ENCODE results near the gene PHF2. TPM values are rescaled to one million over a fixed set of nuclear protein-coding genes. Genes with fewer than 3 reads are reported as not detected.

Gene PHF2
- polyA plus RNA-seq, 1 experiment = 8.8 TPM

DNA sequence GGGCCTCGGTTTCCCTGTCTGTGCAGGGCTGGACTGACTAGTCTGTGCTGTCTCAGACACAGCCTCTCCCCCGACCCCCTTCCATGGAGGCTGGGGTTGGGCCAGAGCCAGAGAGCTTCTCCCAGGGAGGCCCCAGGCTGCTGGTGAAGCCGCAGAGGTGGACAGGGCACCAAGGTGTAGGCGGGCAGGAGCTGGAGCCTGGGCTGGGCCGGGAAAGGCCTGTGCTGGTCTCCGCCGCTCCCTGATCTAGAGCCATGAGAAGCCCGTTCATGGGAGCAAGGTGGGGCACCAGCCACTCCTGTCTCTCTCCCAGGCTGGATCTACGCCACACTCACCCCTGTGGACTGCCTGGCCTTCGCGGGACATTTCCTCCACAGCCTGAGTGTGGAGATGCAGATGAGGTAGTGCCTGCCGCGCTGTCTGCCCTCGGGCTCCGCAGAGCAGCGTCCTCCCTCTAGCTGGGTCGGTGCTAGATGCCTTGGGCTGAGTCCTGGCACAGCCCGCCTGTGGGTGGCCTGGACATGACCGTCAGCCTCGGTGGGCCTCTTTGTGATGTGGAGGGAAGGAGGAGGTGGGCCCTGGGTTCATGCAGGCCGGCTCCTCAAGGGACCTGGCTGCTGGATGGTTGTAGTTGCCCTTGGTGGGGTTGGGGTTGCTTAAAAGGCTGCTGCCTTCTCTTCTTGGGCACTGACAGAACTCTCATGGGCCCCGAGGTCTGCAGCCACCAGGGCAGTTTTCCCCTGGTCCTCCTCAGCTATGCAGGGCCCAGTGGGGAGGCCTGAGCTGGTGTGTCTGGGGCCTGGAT, 79.4 kb downstream of the PHF2 start:
- DNase-seq (ENCODE audit: low read depth, low spot score) = no peak
- no peak overlapping the region for H3K27ac ChIP-seq (ENCODE audit: low read depth, low read length)
- CTCF ChIA-PET = no interaction called here
- TF ChIP-seq, protein P1, sequence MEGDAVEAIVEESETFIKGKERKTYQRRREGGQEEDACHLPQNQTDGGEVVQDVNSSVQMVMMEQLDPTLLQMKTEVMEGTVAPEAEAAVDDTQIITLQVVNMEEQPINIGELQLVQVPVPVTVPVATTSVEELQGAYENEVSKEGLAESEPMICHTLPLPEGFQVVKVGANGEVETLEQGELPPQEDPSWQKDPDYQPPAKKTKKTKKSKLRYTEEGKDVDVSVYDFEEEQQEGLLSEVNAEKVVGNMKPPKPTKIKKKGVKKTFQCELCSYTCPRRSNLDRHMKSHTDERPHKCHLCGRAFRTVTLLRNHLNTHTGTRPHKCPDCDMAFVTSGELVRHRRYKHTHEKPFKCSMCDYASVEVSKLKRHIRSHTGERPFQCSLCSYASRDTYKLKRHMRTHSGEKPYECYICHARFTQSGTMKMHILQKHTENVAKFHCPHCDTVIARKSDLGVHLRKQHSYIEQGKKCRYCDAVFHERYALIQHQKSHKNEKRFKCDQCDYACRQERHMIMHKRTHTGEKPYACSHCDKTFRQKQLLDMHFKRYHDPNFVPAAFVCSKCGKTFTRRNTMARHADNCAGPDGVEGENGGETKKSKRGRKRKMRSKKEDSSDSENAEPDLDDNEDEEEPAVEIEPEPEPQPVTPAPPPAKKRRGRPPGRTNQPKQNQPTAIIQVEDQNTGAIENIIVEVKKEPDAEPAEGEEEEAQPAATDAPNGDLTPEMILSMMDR (IDR thresholded peaks at IDR 0.05; ENCODE audit: low read depth, low read length) = no peak
- POLR2A ChIA-PET = no interaction called here
- H3K27me3 ChIP-seq (ENCODE audit: control insufficient read depth, insufficient read depth, low read length) = no peaks in the 10 kb centered on the region
- no peaks in the 10 kb centered on the region; the same call in 1 of the 2 replicates for H3K9me3 ChIP-seq (ENCODE audit: control insufficient read depth, insufficient read depth, low read length)
- H3K4me3 ChIP-seq (ENCODE audit: low read depth, low read length) = no peak overlapping the region

DNA sequence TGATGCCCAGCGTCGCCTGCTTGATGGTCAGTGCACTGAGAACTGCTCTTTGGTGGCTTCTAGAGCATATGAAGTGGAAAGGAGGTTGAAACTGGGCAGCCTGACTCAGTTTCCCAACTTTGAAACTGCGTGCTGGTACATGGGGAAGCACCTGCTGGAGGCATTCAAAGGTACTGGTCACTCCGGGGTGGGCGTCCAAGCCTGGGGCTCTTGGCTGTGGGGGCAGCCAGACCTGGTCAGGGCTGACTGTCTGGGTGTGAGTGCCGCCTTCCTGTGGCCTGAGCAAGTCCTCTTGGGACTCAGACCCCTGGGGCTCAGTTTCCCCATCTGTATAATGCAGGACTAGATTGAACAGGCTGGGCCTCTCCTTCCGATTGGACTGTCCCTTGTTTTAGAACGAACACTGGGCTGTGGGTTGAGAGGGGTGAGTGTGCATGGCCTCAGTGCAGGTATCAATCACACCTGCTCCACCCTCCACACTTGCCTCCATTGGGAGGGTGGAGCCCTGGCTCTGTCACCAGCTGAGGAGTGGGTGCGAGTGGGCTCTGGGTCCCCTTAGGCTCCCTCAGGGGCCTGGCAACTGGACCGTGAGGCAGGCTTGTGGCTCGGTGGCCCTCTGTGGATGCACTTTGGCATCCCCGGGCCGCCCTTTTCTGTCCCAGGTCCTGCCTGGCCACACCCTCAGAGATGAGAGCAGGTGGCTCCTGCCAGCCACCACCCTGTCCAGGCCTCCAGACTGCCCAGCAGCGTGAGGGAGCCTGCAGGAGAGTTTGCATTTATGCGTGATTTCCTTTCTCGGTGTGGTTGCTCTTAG, 80.2 kb downstream of the PHF2 start:
- no peak overlapping the region for H3K27ac ChIP-seq (ENCODE audit: low read depth, low read length)
- POLR2A ChIA-PET = no interaction called here
- no peak for DNase-seq (ENCODE audit: low read depth, low spot score)
- H3K9me3 ChIP-seq (ENCODE audit: control insufficient read depth, insufficient read depth, low read length) = no peaks in the 10 kb centered on the region; the same call in 1 of the 2 replicates
- no peak overlapping the region for H3K4me3 ChIP-seq (ENCODE audit: low read depth, low read length)
- no peaks in the 10 kb centered on the region for H3K27me3 ChIP-seq (ENCODE audit: control insufficient read depth, insufficient read depth, low read length)
- TF ChIP-seq, protein P1 (IDR thresholded peaks at IDR 0.05; ENCODE audit: low read depth, low read length) = no peak
- CTCF ChIA-PET = interaction anchor here (0.6 kb wide), 1 partner anchor 9 kb away, joined by 3 read pairs; no protein-coding TSS in a partner anchor

DNA sequence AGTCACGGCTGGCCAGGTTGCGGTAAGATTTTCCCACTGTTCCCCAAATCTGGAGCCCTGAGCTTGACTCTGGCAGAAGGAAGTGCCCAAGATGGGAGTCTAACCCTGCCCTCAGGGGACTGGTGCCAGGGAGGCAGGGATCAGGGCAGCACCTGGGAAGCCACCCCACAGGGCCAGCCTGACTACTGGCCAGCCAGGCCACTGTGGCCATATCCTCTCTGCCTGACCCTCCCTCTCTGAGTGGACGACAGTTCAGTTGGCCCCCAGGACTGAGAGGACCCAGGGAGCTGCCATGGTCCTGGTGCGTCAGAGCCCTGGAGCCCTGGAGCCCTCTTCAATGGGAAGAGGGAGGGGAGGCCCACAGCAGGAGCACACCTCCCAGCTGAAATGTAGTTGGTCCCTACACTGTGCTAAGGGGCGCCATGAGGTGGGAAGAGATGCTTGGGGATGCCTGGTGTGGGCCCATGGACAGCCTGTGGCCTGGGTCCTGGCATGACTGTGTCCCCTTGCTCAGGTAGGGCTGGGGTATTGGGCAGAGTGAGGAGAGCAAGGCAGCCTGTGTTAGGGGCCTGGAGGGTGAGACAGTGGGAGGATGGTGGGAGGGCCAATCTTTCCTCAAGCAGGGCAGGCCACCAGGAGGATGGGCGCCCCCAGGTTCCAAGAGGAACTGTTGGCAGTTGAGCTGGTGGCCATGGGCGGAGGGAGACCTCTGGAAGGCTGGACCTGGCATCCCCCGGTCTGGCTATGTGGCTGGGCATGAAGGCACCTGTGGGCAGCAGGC, 81.1 kb downstream of the PHF2 start:
- TF ChIP-seq, protein P1 (IDR thresholded peaks at IDR 0.05; ENCODE audit: low read depth, low read length) = no peak
- H3K27ac ChIP-seq (ENCODE audit: low read depth, low read length) = no peak overlapping the region
- DNase-seq (ENCODE audit: low read depth, low spot score) = no peak

DNA sequence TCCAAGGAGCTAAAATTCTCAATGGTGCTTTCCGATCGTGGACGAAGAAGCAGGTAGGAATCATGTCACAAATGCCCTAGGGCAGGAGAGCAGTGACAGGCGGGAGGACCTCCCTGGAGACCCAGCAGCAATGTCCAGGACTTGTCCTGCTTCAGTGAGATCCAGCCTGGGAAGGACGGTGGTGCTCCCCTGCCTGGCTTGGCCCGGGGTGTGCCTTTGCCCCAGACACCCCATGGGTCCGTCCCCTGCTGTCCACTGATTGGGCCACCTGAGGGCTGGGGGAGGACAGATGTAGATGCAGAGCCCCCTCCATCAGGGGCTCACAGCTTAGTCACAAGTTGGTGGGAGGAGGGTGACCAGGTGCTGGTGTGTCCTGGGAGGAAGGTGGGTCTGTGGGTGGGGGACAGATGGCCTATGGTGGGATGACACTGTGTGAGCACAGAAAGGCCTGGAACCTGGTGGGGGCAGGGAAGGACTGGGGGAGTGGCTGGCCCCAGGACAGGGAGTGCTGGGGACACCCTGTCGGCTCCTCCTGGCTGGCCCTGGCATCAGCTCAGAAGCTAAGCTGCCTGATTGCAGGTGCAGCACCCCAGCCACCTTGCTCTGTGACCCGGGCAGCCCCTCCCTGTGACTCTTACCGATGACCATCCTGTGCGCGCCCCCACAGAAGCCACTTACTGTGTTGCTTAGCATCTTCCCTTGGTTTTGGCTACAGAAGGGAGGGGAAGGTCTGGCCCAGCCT, 82.0 kb downstream of the PHF2 start:
- Histone ChIP-seq H3K27me3 (ENCODE audit: control insufficient read depth, insufficient read depth, low read length) (no peaks in the 10 kb centered on the region), H3K27ac (ENCODE audit: low read depth, low read length) (no peak overlapping the region), H3K4me3 (ENCODE audit: low read depth, low read length) (no peak overlapping the region), H3K9me3 (ENCODE audit: control insufficient read depth, insufficient read depth, low read length) (no peaks in the 10 kb centered on the region; the same call in 1 of the 2 replicates)
- TF ChIP-seq, protein P1 (IDR thresholded peaks at IDR 0.05; ENCODE audit: low read depth, low read length) = no peak
- CTCF ChIA-PET = no interaction called here
- no peak for DNase-seq (ENCODE audit: low read depth, low spot score)
- POLR2A ChIA-PET = no interaction called here

More for the DNA sequence above, 81.1 kb downstream of the PHF2 start:
- CTCF ChIA-PET = interaction anchor here (0.6 kb wide), 1 partner anchor 10 kb away, joined by 3 read pairs; no protein-coding TSS in a partner anchor
- POLR2A ChIA-PET = no interaction called here
- H3K9me3 ChIP-seq (ENCODE audit: control insufficient read depth, insufficient read depth, low read length) = no peaks in the 10 kb centered on the region; the same call in 1 of the 2 replicates
- no peaks in the 10 kb centered on the region for H3K27me3 ChIP-seq (ENCODE audit: control insufficient read depth, insufficient read depth, low read length)
- H3K4me3 ChIP-seq (ENCODE audit: low read depth, low read length) = no peak overlapping the region

All from AG04450 (cell line).